OCI-LY1 (cell line): ENCODE results near the gene NAALADL1.

Experiments used
- EZH2 ChIP-seq: fragments of 200-600 bp; sonication (generic), shearing (Covaris generic); IDR thresholded peaks from 2 replicates; pipeline ENCODE4 v1.8.0; 2017; ENCODE audit warnings: borderline replicate concordance, mixed run types, mild to moderate bottlenecking, antibody characterized with exemption, low read length, moderate library complexity, mixed read lengths
- TF ChIP-seq, protein P1 (sequence below): fragments of 200-600 bp; sonication (generic), shearing (Covaris generic); IDR thresholded peaks from 2 replicates; pipeline ENCODE4 v1.5.1; 2017; ENCODE audit warnings: mild to moderate bottlenecking, antibody characterized with exemption, low read length, moderate library complexity, mixed read lengths

DNA sequence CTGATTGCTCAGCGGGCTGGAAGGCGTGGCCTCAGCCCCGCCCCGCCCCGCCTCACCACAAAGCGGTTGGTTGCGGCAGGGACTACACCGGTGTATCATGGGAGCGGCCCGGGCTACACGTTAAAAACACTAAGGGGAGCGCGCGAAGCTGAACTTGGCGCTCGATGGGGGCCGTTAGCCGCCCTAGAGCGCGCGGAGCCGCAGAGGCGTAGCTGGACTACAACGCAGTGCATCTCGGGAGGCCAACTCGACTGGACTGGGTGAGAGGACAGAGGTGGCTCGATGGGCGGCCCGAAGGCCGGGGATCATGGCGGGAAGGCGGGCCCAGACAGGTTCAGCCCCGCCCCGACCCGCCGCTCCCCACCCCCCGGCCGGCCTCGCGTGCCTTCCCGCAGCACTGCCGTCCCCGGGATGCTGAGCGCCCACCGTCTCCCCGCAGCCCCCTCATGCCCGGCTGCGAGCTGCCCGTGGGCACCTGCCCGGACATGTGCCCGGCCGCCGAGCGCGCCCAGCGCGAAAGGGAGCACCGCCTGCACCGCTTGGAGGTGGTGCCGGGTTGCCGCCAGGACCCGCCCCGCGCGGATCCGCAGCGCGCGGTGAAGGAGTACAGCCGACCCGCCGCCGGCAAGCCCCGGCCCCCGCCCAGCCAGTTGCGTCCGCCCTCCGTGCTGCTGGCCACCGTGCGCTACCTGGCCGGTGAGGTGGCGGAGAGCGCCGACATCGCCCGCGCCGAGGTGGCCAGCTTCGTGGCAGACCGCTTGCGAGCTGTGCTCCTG, 17.3 kb downstream of the NAALADL1 start, which contains the start of gene SAC3D1:
- TF ChIP-seq, protein P1, sequence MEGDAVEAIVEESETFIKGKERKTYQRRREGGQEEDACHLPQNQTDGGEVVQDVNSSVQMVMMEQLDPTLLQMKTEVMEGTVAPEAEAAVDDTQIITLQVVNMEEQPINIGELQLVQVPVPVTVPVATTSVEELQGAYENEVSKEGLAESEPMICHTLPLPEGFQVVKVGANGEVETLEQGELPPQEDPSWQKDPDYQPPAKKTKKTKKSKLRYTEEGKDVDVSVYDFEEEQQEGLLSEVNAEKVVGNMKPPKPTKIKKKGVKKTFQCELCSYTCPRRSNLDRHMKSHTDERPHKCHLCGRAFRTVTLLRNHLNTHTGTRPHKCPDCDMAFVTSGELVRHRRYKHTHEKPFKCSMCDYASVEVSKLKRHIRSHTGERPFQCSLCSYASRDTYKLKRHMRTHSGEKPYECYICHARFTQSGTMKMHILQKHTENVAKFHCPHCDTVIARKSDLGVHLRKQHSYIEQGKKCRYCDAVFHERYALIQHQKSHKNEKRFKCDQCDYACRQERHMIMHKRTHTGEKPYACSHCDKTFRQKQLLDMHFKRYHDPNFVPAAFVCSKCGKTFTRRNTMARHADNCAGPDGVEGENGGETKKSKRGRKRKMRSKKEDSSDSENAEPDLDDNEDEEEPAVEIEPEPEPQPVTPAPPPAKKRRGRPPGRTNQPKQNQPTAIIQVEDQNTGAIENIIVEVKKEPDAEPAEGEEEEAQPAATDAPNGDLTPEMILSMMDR = no peak
- TF ChIP-seq EZH2 = no peak
